Endothelial cell of umbilical vein (primary cell): ENCODE measurements around the gene CCDC187. TPM values are rescaled to one million over a fixed set of nuclear protein-coding genes. Genes with fewer than 3 reads are reported as not detected.

ENCODE experiments used
- BruUV-seq: library from RNA; stranded (reverse); fragments of 400-500 nt; replicated peaks from 2 replicates; lab custom pipeline; 2021; lab: Mats Ljungman, UMichigan
- CTCF ChIA-PET: fragments of 300-600, 350-600 bp; sonication (Branson Sonifier 250); formaldehyde crosslinking; loops from one replicate; lab custom pipeline; 2021; ENCODE audit warnings: antibody characterized with exemption, inconsistent platforms; lab: Charles Lee
- POLR2A ChIA-PET: fragments of 300-600, 350-600 bp; sonication (Branson Sonifier 250); formaldehyde crosslinking; loops from one replicate; lab custom pipeline; 2021; ENCODE audit warnings: antibody characterized with exemption, inconsistent platforms; lab: Charles Lee
- DNase-seq: peaks from one replicate; pipeline ENCODE4 v3.0.0-alpha.2; 2011; ENCODE audit warnings: low read depth, low spot score
- FAIRE-seq: peaks from 2 replicates; lab custom pipeline; 2011; peaks lifted over from hg19 to GRCh38; lab: Jason Lieb, UNC
- H2AFZ ChIP-seq: 2 replicates; pipeline ENCODE4 v1.6.0; 2012; ENCODE audit warnings: low read depth, low read length, control low read depth, inconsistent platforms
- H3K27ac ChIP-seq: 2 replicates; pipeline ENCODE4 v1.5.1; 2011; ENCODE audit warnings: low read depth, mild to moderate bottlenecking, control low read depth, low read length, moderate library complexity; ENCODE audit not compliant: insufficient read depth
- H3K27me3 ChIP-seq, 2 experiments: 2 replicates each; pipeline versions ENCODE4 v1.6.0 to v1.6.1; 2011; ENCODE audit warnings: low read length in 2 of 2, mixed read lengths in 1 of 2; ENCODE audit not compliant: control insufficient read depth in 2 of 2, insufficient read depth in 2 of 2
- H3K36me3 ChIP-seq, 2 experiments: 2 replicates in 1 of 2; 3 replicates in 1 of 2; pipeline ENCODE4 v1.5.1; 2011; ENCODE audit warnings: low read length in 2 of 2, mild to moderate bottlenecking in 1 of 2, moderate library complexity in 1 of 2; ENCODE audit not compliant: control insufficient read depth in 2 of 2, insufficient read depth in 2 of 2; ENCODE audit errors: extremely low read depth in 1 of 2
- H3K4me1 ChIP-seq: 3 replicates; pipeline ENCODE4 v1.5.1; 2011; ENCODE audit warnings: mild to moderate bottlenecking, low read length; ENCODE audit not compliant: control insufficient read depth, insufficient read depth; ENCODE audit errors: extremely low read depth
- H3K4me2 ChIP-seq: 2 replicates; pipeline ENCODE4 v1.6.1; 2011; ENCODE audit warnings: low read length, control low read depth, mixed read lengths; ENCODE audit not compliant: insufficient read depth
- H3K4me3 ChIP-seq, 3 experiments: fragments of 200-600 bp in 1 of 3; sonication (generic), shearing (Covaris generic) in 1 of 3; replicated peaks in 1 of 3; 2 replicates each; pipeline ENCODE4 v1.5.1; 2011 to 2016; ENCODE audit warnings: control low read depth in 3 of 3, low read length in 3 of 3, mild to moderate bottlenecking in 2 of 3, inconsistent platforms in 1 of 3, low read depth in 1 of 3, moderate library complexity in 1 of 3; ENCODE audit not compliant: insufficient read depth in 1 of 3
- H3K79me2 ChIP-seq: 2 replicates; pipeline ENCODE4 v1.6.0; 2012; ENCODE audit warnings: low read length, inconsistent platforms; ENCODE audit not compliant: control insufficient read depth, insufficient read depth
- H3K9ac ChIP-seq: replicated peaks from 2 replicates; pipeline ENCODE3; 2011; ENCODE audit warnings: low read length, control low read depth; ENCODE audit not compliant: insufficient read depth; ENCODE audit errors: extremely low read depth
- H3K9me1 ChIP-seq: replicated peaks from 3 replicates; pipeline ENCODE4 v1.6.0; 2011; ENCODE audit warnings: mild to moderate bottlenecking, low read length; ENCODE audit not compliant: control insufficient read depth, insufficient read depth; ENCODE audit errors: extremely low read depth
- H3K9me3 ChIP-seq: replicated peaks from 2 replicates; pipeline ENCODE4 v1.5.1; 2012; ENCODE audit warnings: low read length, inconsistent platforms; ENCODE audit not compliant: control insufficient read depth, insufficient read depth
- H4K20me1 ChIP-seq: replicated peaks from 2 replicates; pipeline ENCODE3; 2011; ENCODE audit warnings: mild to moderate bottlenecking, low read length; ENCODE audit not compliant: control insufficient read depth, insufficient read depth; ENCODE audit errors: extremely low read depth
- EZH2 ChIP-seq: IDR thresholded peaks from 2 replicates; pipeline ENCODE4 v1.6.1; 2012; ENCODE audit warnings: borderline replicate concordance, low read depth, mild to moderate bottlenecking, moderate library complexity, low read length, inconsistent platforms; ENCODE audit not compliant: severe bottlenecking
- FOS ChIP-seq: IDR thresholded peaks from 2 replicates; pipeline ENCODE4 v1.6.1; 2011; ENCODE audit warnings: mild to moderate bottlenecking, low read length, moderate library complexity, borderline replicate concordance; ENCODE audit not compliant: insufficient read depth
- GATA2 ChIP-seq: IDR thresholded peaks from 2 replicates; pipeline ENCODE4 v1.7.0; 2011; ENCODE audit warnings: low read depth, mild to moderate bottlenecking, moderate library complexity, mixed read lengths, low read length; ENCODE audit not compliant: insufficient read length, insufficient read depth
- JUN ChIP-seq: IDR thresholded peaks from 2 replicates; pipeline ENCODE4 v1.6.1; 2011; ENCODE audit warnings: borderline replicate concordance, low read depth; ENCODE audit not compliant: insufficient read length, insufficient read depth
- MYC ChIP-seq: IDR thresholded peaks from one replicate; pipeline ENCODE4 v1.6.1; 2011; ENCODE audit warnings: mild to moderate bottlenecking, low read depth, low read length
- POLR2A ChIP-seq: IDR thresholded peaks from 2 replicates; pipeline ENCODE4 v1.6.1; 2012; ENCODE audit warnings: low read depth, mild to moderate bottlenecking, control low read depth, low read length
- POLR2AphosphoS5 ChIP-seq: IDR thresholded peaks from 2 replicates; pipeline ENCODE4 v1.6.1; 2012; ENCODE audit warnings: low read depth, mild to moderate bottlenecking, control low read depth, low read length, moderate library complexity; ENCODE audit not compliant: insufficient read depth
- dilution Hi-C: fragments of 300-500 bp; cut with MboI; formaldehyde crosslinking; loops from one replicate; pipeline ENCODE4 v1.15.0; 2019; ENCODE audit warnings: low sequenced_read_pairs; ENCODE audit not compliant: extremely low pct_ligation_motif_present
- intact Hi-C: fragments of 100-400 bp; cut with micrococcal nuclease; formaldehyde crosslinking; loops from one replicate; pipeline ENCODE4 v1.10.0; 2022
- polyA plus RNA-seq, 4 experiments: library from polyadenylated mRNA; depleted of rRNA in 3 of 4; stranded (reverse) in 3 of 4; unstranded in 1 of 4; fragments of >200 nt; gene quantifications; 2 replicates each; pipeline versions ENCODE4 v1.2.1 to v1.2.3, GENCODE V29; 2011 to 2012; ENCODE audit warnings: missing spikeins in 1 of 4
- total RNA-seq: library from RNA; stranded (reverse); gene quantifications from 2 replicates; pipeline ENCODE4 v1.2.3, GENCODE V29; 2021
- TF ChIP-seq, protein P1 (sequence below), 2 donors: IDR thresholded peaks; 1 replicate in 1 of 2; 2 replicates in 1 of 2; pipeline ENCODE4 v1.5.1; 2011; ENCODE audit warnings: low read length in 2 of 2, mild to moderate bottlenecking in 2 of 2, moderate library complexity in 2 of 2, control low read depth in 1 of 2, inconsistent platforms in 1 of 2, low read depth in 1 of 2; ENCODE audit not compliant: insufficient read depth in 1 of 2; ENCODE audit errors: extremely low read depth in 1 of 2
- TF ChIP-seq, protein P2 (sequence below): IDR thresholded peaks from 2 replicates; pipeline ENCODE4 v1.6.1; 2011; ENCODE audit not compliant: insufficient read depth, insufficient read length

CCDC187 gene
- total and polyA plus RNA-seq, 2 donors (not counting 3 experiments of a cell fraction or from before 2014, with no cell fraction given), result not detected

DNA sequence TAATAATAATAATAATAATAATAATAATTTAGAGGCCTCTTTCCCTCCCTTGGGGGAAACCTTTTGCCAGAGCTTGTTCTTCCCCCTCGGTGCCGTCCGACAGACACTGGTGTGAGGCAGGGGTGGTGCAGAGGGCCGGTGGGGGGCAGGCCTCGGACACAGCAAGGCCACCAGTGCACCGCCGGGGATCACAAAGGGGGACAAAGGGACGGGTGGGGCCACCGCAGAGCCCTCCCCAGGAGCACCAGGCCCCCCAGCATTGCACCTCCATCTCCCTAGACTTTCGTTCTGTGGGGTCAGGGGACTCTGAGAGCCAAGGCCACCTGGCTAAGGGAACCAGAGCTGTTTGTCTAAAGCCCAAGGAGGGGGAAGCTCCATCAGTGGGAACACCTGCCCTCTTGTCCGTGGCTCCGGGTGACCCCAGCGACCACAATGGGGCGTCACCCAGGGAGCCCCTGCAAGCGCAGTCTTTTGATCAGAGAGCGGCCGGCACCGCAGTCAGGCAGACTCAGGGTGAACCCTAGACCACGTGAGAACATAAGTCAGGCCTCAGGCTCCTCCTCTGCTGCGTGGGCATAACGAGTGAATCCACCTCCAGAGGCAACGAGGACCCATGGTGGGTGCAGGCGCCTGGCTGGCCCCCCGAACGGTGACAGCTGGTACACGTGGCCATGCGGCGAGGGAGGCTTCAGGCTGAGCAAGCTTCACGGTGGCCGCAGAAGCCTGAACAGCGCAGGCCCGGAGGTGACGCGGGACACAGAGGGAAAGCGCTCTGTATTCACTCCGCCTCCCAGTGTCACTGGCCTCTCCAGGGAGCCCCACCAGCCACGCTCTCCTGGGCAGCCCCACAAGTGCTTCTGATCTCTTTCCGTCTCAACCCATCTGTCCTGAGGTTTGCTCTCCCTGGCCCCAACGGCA, 46.3 kb downstream of the CCDC187 start:
- ChIA-PET POLR2A (no interaction called here), CTCF (no interaction called here)
- BruUV-seq, result no TSS peak
- no peak overlapping the region for H3K27ac ChIP-seq
- no peaks in the 10 kb centered on the region for H3K4me1 ChIP-seq
- no peaks in the 10 kb centered on the region for H3K36me3 ChIP-seq
- no peaks in the 10 kb centered on the region for H3K9me3 ChIP-seq
- no peak overlapping the region for H2AFZ ChIP-seq
- peaks cover 0 to 2% of the 10 kb centered on the region in 2 experiments for H3K27me3 ChIP-seq
- no peak for TF ChIP-seq FOS
- no peak for TF ChIP-seq EZH2
- TF ChIP-seq, protein P1, sequence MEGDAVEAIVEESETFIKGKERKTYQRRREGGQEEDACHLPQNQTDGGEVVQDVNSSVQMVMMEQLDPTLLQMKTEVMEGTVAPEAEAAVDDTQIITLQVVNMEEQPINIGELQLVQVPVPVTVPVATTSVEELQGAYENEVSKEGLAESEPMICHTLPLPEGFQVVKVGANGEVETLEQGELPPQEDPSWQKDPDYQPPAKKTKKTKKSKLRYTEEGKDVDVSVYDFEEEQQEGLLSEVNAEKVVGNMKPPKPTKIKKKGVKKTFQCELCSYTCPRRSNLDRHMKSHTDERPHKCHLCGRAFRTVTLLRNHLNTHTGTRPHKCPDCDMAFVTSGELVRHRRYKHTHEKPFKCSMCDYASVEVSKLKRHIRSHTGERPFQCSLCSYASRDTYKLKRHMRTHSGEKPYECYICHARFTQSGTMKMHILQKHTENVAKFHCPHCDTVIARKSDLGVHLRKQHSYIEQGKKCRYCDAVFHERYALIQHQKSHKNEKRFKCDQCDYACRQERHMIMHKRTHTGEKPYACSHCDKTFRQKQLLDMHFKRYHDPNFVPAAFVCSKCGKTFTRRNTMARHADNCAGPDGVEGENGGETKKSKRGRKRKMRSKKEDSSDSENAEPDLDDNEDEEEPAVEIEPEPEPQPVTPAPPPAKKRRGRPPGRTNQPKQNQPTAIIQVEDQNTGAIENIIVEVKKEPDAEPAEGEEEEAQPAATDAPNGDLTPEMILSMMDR (IDR thresholded peaks at IDR 0.05; ENCODE audit: extremely low read depth in 1 of 2, insufficient read depth in 1 of 2, low read depth in 1 of 2, low read length in 2 of 2), result no peak
- TF ChIP-seq JUN, result no peak
- TF ChIP-seq GATA2, result no peak
- TF ChIP-seq POLR2A, result no peak
- TF ChIP-seq POLR2AphosphoS5, result no peak
- no peak for TF ChIP-seq MYC
- TF ChIP-seq, protein P2, sequence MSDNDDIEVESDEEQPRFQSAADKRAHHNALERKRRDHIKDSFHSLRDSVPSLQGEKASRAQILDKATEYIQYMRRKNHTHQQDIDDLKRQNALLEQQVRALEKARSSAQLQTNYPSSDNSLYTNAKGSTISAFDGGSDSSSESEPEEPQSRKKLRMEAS, result no peak
- intact Hi-C loops (no loop called here), dilution Hi-C loops (no loop called here)
- H3K4me3 ChIP-seq, result no peak overlapping the region
- FAIRE-seq (no peak), DNase-seq (no peak)
- H3K9ac ChIP-seq, result no peak overlapping the region
- H3K79me2 ChIP-seq, result no peaks in the 10 kb centered on the region
- H3K9me1 ChIP-seq, result no peaks in the 10 kb centered on the region
- no peaks in the 10 kb centered on the region for H4K20me1 ChIP-seq
- H3K4me2 ChIP-seq, result no peak overlapping the region
